NCI-H1092 treated with DMSO at 0.1 percent for 48 hours (cell line): ENCODE measurements around the gene SLC25A44.
"Not testable (repeated sequence)": the region's sequence is repeated elsewhere in the genome, so short reads cannot be mapped to it uniquely, and the experiment has no call there.

ENCODE experiments used
- DNase-seq: peaks from one replicate; lab custom pipeline; 2025; lab: John Stamatoyannopoulos, UW

SLC25A44 gene

DNA sequence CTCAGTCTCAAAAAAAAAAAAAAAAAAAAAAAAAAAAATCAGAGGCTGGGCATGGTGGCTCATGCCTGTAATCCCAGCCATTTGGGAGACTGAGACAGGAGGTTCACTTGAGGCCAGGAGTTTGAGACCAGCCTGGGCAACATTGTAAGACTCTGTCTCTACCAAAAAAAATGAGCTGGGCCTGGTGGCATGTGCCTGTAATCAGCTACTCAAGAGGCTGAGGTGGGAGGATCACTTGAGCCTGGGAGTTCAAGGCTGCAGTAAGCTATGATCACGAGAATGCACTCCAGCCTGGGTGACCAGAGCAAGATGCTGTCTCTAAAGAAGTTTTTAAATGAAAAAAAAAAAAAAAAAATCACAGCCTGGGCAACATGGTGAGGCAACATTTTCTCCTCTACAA lies 30.2 kb upstream of the SLC25A44 start:
- DNase-seq: no peak

DNA sequence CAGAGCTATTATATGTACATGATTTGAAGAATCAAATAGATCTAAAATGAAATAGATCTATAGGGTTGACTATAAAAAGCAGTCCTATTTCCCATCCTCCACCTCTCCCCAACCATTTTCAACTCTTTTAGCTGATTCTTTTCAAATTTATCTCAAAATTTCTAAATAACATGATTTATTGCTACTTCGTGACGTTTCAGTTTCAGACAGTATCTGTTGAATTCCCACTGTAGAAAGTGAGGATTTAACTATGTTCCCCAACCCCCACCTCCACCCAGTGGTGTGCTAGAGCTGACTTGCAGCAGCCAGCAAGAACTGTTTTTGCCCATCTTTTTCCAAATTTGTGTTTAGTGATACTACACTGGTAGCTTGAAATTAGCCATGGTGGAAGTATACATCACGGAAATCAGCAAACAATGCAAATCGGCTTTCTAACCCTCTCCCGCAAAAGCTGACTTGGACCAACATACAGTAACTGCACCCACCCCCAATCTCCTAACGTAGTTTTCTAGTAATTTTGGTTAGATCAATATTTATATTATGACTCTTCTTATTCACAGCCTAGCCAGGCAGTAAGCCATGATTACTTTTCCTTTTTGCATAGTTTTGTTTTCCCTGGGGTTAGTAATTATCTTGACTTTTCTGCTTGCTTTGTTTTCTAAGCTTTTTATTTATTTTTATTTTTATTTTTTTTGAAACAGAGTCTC lies 29.6 kb upstream of the SLC25A44 start:
- no peak for DNase-seq

DNA sequence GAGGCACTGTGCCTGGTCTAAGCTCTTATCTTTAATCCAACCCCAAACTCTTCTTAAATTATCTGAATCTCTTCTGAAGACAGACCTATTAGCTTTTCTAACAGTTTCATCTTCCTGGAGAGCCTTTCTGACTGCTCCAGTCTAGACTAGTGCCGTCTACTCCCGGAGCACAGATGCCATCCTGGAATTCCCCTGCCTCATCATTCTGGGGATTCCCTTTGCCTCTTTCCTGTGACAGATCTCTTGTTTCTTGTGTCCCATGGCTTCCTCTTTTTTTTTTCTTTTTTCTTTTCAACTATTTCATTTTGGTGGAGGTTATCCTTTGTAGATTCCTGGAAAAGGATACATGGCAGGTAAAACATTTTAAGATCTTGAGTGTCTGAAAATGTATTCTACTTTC lies 28.8 kb upstream of the SLC25A44 start:
- no peak for DNase-seq

DNA sequence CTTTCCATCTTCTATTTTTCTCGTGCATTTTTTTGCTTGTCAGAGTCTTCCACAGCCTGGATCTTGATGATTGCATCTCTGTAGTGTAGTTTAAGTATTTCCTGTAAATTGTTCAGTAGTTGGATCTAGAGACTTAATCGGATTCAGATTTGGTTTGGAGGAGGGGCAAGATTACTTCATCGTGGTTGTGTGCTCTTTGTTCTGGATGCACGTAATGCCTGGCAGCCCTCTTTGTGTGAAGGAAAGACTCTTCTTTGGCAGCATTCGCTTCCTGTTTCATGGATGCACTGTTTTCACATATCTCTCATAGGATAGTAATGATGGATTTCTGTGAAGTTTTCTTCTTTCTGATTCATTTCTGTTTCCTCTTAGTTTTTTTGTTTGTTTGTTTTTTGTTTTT lies 26.4 kb upstream of the SLC25A44 start:
- no peak for DNase-seq

DNA sequence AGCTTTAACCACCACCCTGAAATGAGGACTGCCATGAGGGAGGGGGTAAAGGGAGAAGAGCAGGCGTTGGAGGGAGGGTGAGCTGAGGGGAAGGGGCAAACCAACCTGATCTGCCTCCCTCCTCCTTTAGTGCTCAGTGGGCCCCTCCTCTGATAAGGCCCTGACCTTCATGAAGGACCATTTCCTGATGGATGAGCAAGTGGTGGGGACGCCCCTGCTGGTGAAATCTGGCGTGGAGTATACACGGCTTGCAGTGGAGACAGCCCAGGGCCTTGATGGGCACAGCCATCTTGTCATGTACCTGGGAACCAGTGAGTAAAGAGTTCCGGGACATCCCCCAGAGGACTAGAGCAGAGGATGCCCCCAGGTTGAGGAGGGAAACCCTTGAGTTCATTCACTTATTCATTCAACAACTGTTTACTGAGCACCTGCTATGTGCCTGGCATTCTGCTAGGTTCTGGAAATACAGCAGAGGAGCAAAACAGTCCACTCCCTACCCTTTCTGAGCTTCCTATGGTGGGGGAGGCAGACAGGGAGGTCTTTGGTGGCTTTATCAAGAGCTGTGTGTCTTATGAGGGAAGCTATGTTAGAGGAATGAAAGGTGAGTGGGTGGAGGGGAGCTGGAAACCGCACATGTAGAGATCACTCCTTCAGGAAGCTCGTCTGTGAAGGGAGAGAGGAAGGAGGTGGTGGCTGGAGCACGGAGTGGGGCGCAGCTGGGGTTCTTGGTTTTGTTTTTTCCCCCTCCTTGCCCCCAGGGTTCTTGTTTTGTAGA lies 21.0 kb upstream of the SLC25A44 start:
- DNase-seq: no peak

DNA sequence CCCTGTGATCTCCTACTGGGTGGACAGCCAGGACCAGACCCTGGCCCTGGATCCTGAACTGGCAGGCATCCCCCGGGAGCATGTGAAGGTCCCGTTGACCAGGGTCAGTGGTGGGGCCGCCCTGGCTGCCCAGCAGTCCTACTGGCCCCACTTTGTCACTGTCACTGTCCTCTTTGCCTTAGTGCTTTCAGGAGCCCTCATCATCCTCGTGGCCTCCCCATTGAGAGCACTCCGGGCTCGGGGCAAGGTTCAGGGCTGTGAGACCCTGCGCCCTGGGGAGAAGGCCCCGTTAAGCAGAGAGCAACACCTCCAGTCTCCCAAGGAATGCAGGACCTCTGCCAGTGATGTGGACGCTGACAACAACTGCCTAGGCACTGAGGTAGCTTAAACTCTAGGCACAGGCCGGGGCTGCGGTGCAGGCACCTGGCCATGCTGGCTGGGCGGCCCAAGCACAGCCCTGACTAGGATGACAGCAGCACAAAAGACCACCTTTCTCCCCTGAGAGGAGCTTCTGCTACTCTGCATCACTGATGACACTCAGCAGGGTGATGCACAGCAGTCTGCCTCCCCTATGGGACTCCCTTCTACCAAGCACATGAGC lies 17.2 kb upstream of the SLC25A44 start:
- DNase-seq: no peak

DNA sequence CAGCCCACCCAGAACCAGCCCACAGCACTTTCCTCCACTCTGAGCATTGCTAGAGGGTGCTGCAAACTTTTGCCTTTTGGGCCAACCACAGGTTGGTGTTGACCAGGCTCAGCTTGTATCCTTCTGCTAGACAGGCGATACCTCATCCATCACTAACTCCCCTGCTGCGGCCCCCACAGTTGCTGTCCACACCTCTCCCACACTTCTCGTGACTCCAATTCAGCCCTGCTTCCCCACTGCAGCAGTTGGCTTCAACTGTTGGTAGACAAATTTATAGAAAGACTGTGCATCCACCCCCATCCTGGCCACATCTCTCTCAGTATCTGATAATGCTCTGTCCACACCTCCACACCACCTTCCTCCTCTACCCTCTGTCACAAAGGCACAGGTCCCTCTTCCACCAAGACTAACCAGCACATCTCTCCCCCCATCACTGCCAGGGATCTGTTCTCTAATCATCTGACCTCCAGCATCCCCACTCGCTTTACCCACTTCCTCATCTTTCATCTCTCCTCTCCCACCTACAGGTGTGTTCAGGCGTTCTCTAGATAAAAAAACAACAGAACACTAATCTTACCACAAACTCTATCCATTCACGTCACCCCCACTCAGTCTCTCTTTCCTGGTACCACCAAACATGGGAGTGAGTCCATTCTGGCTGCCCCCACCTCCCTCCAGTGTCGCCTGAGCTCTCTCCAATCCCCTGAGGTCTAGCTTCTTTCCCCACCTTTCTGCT lies 15.8 kb upstream of the SLC25A44 start:
- DNase-seq: no peak

DNA sequence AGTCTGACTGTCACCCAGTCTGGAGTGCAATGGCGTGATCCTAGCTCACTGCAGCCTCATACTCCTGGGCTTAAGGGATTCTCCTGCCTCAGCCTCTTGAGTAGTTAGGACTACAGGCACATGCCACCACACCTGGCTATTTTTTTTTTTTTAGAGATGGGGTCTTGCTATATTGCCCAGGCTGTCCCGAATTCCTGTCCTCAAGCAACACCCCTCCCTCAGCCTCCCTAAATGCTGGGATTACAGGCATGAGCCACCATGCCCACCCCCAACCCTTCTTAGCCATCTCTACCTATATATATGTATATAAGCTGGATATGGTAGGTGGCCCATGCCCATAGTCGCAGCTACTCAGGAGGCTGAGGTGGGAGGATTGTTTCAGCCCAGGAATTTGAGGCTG lies 13.4 kb upstream of the SLC25A44 start:
- DNase-seq: no peak

DNA sequence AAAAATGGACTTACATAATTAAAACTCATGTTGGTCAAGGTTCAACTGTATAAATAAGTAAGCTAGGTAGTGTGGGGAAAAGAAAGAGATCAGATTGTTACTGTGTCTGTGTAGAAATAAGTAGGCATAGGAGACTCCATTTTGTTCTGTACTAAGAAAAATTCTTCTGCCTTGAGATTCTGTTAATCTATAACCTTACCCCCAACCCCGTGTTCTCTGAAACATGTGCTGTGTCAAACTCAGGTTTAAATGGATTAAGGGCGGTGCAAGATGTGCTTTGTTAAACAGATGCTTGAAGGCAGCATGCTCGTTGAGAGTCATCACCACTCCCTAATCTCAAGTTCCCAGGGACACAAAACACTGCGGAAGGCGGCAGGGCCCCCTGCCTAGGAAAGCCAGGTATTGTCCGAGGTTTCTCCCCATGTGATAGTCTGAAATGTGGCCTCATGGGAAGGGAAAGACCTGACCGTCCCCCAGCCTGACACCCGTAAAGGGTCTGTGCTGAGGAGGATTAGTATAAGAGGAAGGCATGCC lies 12.4 kb upstream of the SLC25A44 start:
- not testable (repeated sequence) for DNase-seq

DNA sequence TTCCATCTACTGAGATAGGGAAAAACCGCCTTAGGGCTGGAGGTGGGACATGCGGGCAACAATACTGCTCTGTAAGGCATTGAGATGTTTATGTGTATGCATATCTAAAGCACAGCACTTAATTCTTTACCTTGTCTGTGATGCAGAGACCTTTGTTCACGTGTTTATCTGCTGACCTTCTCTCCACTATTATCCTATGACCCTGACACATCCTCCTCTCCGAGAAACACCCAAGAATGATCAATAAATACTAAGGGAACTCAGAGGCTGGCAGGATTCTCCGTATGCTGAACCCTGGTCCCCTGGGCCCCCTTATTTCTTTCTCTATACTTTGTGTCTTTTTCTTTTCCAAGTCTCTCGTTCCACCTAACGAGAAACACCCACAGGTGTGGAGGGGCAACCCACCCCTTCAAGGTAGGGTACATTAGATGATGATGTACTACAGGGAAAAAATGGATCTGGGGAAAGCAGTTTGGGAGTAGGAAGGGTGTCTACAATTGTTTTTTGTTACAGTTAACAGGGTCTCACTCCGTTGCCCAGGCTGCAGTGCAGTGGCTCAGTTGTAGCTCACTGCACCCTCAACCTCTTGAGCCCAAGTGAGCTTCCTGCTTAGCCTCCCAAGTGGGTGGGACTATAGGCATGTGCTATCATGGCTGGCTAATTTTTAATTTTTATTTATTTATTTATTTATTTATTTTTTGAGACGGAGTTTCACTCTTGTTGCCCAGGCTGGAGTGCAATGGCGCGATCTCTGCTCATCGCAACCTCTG lies 11.7 kb upstream of the SLC25A44 start:
- DNase-seq: not testable (repeated sequence)

DNA sequence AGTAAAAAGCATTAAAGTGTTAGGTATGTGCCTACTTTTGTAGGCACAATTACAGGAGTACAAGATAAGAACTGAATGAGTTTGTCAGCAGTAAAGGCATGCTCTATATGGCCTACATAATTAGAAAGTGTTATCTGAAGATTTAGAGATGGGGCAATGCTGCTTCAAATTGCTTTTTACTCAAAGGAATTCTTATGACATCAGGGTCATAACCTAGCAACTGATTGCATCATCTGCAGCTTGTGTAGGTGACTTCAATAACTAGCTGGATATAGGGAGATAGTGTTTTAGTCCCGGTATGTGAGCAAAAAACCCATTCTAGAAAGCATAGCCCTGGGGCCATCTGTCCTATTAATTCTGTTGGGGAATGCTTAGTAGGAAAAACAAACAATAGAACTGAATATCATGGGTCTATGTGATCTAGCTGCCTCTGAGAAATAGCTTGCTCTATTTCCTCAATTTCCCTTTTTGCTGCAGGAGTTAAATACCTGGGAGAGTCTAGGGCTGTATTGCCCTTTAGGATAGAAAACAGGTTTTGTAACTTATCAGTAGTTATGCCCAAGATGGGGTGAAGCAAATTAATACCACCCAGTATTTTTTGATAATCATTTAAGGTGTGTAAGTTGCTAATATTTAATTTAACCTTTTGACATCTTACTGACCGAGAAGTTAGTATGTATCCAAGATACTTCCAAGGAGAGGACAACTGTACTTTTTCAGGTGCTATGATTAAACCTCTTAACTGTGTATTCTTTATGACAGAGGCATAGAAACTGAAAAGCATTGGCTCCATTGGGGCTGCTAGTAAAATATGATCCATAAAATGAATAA lies 7.3 kb upstream of the SLC25A44 start:
- not testable (repeated sequence) for DNase-seq

DNA sequence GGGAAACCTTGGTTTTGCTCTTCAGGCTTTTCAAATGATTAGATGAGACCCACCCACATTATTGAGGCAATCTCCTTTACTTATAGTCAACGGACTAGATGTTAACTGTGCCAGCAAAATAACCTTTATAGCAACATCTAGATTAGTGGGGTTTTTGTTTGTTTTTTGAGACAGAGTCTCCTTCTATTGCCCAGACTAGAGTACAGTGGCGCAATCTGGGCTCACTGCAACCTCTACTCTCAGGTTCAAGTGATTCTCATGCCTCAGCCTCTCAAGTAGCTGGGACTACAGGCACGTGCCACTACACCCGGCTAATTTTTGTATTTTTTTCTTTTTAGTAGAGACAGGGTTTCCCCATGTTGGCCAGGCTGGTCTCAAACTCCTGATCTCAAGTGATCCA lies 3.6 kb upstream of the SLC25A44 start:
- DNase-seq: not testable (repeated sequence)

DNA sequence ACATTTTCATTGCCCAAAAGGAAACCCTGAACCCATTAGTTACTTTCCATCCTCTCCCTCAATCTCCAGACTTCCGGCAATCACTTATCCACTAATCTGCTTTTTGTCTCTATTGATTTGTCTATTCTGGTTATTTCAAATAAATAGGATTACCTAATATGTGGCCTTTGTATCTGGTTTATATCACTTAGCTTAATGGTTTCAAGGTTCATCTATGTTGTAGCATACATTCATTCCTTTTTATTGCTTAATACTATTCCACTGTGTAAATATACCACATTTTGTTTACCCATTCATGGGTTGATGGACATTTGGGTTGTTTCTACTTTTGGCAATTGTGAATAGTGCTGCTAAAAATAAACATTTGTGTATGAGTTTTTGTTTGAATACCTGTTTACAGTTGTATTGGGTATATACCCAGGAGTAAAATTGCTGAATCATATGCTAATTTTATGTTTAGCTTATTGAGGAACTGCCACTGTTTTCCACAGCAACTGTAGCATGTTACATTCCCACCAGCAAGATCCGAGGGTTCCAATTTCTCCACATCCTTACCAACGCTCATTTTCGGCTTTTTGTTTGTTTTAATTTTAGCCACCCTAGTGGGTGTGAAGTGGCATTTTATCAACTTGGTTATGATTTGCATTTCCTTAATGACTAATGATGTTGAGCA lies 2.5 kb upstream of the SLC25A44 start:
- no peak for DNase-seq

DNA sequence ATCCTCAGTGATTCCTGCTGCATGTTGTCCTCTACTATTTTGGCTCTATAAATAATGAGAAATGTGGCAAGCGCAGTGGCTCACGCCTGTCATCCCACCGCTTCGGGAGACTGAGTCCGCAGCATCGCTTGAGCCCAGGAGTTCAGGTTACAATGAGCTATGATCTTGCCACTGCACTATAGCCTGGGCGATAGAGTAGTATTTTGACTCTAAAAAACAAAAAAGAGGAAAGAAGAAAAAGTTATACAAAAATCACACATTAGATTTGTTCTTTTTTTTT lies 756 bp upstream of the SLC25A44 start:
- DNase-seq: peak; percentile 48

DNA sequence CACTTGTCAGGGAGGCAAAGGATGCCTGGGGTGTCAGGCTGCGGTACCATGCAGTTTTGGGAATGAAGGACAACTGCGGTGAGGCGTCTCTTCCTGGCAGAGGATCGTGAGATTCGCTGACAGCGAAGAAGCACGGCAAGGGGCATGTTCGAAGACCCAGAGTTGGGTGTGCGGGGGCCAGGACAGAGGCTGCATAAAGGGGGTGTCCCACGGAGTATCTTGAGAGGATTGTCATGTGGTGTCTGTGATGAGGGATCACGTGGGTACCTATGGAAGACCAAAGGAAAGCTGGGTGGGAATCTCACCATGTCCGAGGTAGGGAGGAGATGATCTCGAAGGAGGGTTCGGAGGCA lies 372 bp downstream of the SLC25A44 start:
- no peak for DNase-seq

DNA sequence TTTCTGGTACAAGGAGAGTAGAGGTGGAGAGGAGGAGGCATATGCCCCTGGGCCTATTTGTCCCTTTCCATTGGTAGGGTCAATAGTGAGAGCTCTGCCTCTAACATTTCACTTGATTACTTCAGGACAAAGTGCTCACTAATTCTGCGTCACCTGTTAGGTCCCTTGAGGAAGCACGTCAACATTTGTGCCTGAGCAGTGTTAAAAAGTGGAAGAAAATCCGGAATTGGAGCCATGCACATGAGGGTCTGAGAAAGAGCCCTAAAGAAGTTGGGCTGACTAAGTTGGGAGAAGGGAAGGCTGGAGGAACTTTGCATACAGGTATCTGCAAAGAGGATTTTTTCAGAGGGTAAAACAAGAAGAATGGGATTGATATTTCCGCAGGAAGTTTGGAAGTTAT lies 1.9 kb downstream of the SLC25A44 start:
- DNase-seq: no peak

DNA sequence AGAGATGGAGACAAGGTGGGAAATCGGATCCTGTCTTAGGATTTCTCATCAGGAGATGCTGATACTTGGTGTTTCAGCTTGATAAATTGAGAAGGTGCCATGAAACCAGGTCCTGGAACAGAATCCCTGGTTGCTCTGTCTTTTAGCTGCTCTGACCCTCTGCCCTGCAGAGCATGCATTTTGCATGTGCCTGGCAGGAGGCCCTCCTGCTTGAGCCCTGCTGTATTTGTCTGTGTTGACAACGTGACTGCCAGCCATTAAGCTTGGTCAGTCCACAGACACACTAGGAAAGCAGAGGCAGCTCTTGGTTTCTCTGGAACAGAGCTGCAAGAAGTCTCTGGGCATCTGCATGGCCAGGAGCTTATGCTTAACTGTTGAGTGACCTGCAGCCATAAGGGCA lies 2.5 kb downstream of the SLC25A44 start:
- no peak for DNase-seq

DNA sequence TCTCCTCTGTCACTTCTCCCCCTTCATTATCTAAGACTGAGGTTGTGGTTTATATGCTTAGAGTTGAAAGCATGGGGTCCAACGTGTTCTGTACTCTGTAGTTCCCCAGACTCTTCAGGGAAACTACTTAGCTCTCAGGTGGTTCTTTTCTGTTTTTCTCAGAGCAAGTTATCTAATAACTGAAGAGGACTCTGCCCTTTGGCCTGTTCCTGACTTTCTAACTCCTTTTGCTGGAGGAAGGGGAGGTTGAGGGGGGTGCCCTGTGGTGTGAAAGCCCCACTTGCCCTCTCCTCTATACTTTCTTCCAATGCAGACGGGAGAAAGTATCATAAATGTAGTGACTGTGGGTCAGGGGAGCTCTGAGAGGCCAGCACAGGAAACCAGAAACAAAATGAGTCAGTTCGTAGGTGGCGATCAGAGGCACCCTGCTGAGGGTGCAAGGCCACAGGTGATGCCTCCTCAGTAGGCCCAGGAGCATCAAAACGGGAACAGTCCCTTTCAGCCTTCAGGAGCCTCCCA lies 5.0 kb downstream of the SLC25A44 start:
- no peak for DNase-seq

DNA sequence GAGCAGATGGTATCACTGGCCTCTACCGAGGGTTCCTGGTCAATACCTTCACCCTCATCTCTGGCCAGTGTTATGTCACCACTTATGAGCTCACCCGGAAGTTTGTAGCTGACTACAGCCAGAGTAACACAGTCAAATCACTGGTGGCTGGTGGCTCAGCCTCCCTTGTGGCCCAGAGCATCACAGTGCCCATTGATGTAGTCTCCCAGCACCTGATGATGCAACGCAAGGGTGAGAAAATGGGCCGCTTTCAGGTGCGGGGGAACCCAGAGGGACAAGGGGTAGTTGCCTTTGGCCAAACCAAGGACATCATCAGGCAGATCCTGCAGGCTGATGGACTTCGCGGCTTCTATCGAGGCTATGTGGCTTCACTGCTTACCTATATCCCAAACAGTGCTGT lies 6.1 kb downstream of the SLC25A44 start:
- DNase-seq: no peak

DNA sequence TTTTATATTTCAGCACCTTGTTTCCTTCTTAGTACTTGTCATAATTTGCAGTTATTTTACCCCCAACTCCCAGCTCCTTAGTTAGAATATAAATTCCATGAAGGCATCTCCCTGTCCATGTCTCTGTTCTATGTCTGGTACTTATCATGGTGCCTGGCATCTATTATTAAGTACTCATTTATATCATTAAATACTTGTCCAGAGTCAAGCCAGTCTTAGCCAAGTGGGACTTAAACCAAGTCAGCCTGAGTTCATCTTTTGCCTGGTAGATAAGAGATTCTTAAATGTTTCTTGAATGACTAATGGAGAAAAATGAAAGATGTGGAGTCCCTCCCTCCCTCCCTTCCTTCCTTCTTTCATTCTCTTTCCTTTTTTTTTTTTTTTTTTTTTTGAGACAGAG lies 9.4 kb downstream of the SLC25A44 start:
- no peak for DNase-seq
